Mesothelial cell of epicardium (in vitro differentiated cells): ENCODE measurements around the gene TRIM67. TPM values are rescaled to one million over a fixed set of nuclear protein-coding genes. Genes with fewer than 3 reads are reported as not detected.

Source experiments
- DNase-seq, 2 experiments: peaks; one replicate each; pipeline ENCODE4 v3.0.0; 2021; ENCODE audit warnings: low spot score in 2 of 2; ENCODE audit not compliant: unreplicated experiment in 2 of 2
- H3K27ac Mint-ChIP-seq: 2 replicates; pipeline ENCODE4 v1.8.0; 2021; ENCODE audit warnings: mixed read lengths
- H3K27me3 Mint-ChIP-seq: 2 replicates; pipeline ENCODE4 v1.8.0; 2021; ENCODE audit warnings: low read depth, mixed read lengths
- H3K36me3 Mint-ChIP-seq: 2 replicates; pipeline ENCODE4 v1.8.0; 2021; ENCODE audit warnings: mixed read lengths
- H3K4me1 Mint-ChIP-seq: 2 replicates; pipeline ENCODE4 v1.8.0; 2021; ENCODE audit warnings: mixed read lengths
- H3K4me3 Mint-ChIP-seq: 2 replicates; pipeline ENCODE4 v1.8.0; 2021; ENCODE audit warnings: mild to moderate bottlenecking, moderate library complexity, mixed read lengths
- H3K9me3 Mint-ChIP-seq: 2 replicates; pipeline ENCODE4 v1.8.0; 2021; ENCODE audit warnings: mixed read lengths
- total RNA-seq: library from RNA; stranded (reverse); gene quantifications from 3 replicates; pipeline ENCODE4 v1.2.1, GENCODE V29; 2021
- TF ChIP-seq, protein P1 (sequence below): fragments of 200-600 bp; sonication (generic); IDR thresholded peaks from one replicate; pipeline ENCODE4 v1.5.0; 2021; ENCODE audit warnings: antibody characterized with exemption; ENCODE audit not compliant: unreplicated experiment

TRIM67 gene
- total RNA-seq, 1 donor from 2014 or later, result 0.09 TPM

DNA sequence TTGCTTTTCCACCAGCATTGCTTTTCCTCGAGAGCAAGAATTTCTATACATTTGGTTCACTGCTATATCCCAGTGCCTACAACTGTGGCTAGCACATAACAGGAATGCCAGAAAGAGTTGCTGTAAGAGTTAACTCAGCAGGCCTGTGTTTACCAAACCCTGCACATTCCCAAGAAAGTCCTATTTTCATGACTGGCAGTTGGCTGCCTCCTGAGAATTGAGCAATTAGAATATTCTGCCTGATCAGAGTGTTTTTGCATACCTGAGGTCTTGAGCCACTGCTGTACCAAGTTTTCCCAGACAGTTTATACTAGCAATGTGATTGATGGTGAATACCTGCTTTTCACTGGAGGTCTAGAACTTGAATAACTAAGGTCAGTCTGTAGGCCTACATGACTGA lies 76.4 kb downstream of the TRIM67 start:
- TF ChIP-seq, protein P1, sequence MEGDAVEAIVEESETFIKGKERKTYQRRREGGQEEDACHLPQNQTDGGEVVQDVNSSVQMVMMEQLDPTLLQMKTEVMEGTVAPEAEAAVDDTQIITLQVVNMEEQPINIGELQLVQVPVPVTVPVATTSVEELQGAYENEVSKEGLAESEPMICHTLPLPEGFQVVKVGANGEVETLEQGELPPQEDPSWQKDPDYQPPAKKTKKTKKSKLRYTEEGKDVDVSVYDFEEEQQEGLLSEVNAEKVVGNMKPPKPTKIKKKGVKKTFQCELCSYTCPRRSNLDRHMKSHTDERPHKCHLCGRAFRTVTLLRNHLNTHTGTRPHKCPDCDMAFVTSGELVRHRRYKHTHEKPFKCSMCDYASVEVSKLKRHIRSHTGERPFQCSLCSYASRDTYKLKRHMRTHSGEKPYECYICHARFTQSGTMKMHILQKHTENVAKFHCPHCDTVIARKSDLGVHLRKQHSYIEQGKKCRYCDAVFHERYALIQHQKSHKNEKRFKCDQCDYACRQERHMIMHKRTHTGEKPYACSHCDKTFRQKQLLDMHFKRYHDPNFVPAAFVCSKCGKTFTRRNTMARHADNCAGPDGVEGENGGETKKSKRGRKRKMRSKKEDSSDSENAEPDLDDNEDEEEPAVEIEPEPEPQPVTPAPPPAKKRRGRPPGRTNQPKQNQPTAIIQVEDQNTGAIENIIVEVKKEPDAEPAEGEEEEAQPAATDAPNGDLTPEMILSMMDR, result no peak
- H3K4me1 Mint-ChIP-seq, result peaks cover 22% of the 10 kb centered on the region
- peaks cover 17% of the 10 kb centered on the region for H3K36me3 Mint-ChIP-seq
- H3K27ac Mint-ChIP-seq, result no peak overlapping the region
- no peak overlapping the region for H3K4me3 Mint-ChIP-seq
- H3K9me3 Mint-ChIP-seq, result no peaks in the 10 kb centered on the region
- no peaks in the 10 kb centered on the region for H3K27me3 Mint-ChIP-seq
- DNase-seq, result no peak

DNA sequence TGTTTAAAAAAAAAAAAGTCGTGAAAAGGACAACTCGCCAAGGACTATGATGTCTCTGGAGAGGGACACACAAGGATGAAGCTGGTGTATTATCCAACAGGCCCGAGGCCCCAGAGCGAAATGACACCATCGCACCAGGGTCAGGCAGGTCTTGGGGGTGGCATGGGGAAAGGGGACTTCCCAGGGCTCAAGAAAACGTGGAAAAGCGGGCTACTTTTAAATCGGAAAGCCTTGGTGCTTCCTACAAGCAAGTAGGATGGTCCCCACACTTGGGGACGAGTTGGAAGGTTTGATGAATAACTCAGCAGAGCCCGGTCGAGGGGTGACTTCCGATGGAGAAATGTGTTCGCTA lies 78.6 kb downstream of the TRIM67 start:
- H3K27me3 Mint-ChIP-seq, result no peaks in the 10 kb centered on the region
- H3K4me3 Mint-ChIP-seq, result peak overlapping the region; percentile 95
- TF ChIP-seq, protein P1, result no peak
- peaks cover 22% of the 10 kb centered on the region for H3K4me1 Mint-ChIP-seq
- H3K36me3 Mint-ChIP-seq, result peaks cover 17% of the 10 kb centered on the region
- peak overlapping the region; percentile 95 for H3K27ac Mint-ChIP-seq
- H3K9me3 Mint-ChIP-seq, result no peaks in the 10 kb centered on the region
- peak in 1 of 2 experiments; percentile 40 for DNase-seq

DNA sequence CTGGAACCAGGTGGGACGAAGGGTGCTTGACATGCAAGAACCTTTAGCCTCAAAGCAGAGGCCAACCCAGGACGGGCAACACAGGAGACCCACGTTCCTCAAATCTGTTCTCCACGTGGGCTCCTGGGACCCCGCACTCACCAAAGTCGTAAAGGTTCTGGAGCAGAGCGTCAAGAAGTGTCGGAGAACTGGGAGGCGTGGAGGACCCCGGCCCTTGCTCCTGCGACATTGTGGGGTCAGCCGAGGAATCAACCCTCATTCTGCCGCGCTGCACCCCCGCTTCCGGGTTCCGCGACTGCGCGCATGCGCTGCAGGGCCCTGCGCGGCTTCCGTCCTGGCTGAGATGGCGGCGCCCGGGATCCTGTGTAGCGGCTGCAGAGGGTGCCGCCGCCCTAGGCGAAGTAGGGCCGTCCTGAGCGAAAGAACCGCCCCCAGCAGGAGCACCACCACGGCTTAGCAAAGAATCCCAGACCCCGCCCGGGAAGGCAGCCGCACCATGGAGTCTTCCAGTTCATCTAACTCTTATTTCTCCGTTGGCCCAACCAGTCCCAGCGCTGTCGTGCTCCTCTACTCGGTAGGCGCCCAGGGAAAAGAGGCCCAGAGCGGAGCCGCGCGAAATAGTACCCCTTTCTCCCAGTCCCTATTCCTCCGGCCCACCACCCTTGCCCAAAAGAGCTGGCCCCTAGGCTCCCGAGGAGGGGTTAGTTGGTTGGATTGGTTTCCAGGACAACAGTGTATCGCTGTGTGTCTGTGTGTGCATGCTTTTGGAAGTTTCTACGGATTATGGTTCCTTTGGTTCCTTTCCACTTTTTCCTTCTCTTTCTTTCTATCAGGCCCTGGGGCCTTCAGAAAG lies 79.3 kb downstream of the TRIM67 start, which contains the start of gene GNPAT:
Gene GNPAT (plus strand): TSS at position 330 of the 853 bp plus-strand sequence. CDS start 167 bp downstream, at position 497.
- Mint-ChIP-seq H3K9me3 (no peaks in the 10 kb centered on the region), H3K27ac (peak within 1 kb of the TSS; percentile 95), H3K27me3 (no peaks in the 10 kb centered on the region), H3K36me3 (peaks cover 19% of the 10 kb centered on the region), H3K4me3 (peak within 1 kb of the TSS; percentile 95), H3K4me1 (peaks cover 22% of the 10 kb centered on the region)
- peak; percentile 84 to 94 for DNase-seq
- TF ChIP-seq, protein P1, result no peak

DNA sequence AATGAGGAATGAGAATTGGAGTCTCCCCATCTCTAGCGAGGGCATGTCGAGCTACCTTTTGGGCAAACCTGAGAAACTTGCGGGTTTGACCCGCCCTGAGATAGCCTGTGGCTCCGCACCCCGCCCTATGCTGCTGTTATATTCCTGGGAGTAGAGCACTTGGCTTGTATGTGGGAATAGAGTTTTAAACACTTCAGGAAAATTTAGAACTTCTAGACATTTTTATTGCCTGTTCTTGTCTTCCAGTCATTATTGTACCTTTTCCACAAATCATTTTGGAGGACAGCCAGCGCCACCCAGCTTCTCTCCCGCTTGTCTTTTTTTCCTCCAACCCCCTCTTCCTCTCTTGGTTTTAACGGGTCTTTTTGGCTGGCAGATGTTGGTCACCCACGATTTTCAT lies 79.9 kb downstream of the TRIM67 start:
- peaks cover 22% of the 10 kb centered on the region for H3K36me3 Mint-ChIP-seq
- H3K27me3 Mint-ChIP-seq, result no peaks in the 10 kb centered on the region
- TF ChIP-seq, protein P1, result no peak
- H3K4me1 Mint-ChIP-seq, result peaks cover 22% of the 10 kb centered on the region
- peak overlapping the region; percentile 95 for H3K27ac Mint-ChIP-seq
- H3K4me3 Mint-ChIP-seq, result peak overlapping the region; percentile 95
- no peaks in the 10 kb centered on the region for H3K9me3 Mint-ChIP-seq
- peak in 1 of 2 experiments; percentile 40 for DNase-seq

DNA sequence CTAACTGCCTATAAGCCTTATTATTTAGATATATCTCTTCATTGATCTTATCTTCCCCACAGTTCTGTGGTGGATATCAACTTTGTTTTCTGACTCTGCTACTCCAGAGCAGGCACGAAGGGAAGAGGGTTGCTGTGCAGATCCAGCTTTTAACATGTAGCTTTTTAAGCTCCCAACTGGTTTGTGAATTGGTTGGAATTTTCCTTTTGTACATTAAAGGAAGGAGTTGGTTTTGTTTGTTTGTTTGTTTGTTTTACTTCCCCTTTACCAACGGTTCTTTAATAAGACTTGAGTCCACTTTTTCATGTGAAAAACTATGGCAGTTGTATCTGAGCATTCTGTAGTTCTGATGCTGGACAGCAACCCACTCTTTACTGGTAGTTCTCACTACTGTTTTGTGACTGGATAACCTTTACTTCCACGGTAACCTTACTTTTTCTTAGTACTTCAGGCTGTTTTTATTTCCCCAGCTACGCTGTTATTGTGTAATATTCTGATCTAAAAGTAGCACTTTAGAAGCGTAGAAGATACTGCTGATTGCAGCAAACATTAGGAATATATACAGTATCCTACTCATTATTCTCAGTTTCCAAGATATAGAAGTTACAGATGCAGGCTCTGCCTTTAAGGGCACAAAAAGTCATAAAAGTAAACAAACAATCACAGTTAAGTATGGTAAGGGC lies 80.8 kb downstream of the TRIM67 start:
- Mint-ChIP-seq H3K36me3 (peaks cover 13% of the 10 kb centered on the region), H3K4me1 (peaks cover 22% of the 10 kb centered on the region), H3K4me3 (peak overlapping the region; percentile 95), H3K27me3 (no peaks in the 10 kb centered on the region), H3K27ac (no peak overlapping the region), H3K9me3 (no peaks in the 10 kb centered on the region)
- no peak for DNase-seq
- TF ChIP-seq, protein P1, result no peak
